SH-SY5Y (cell line): ENCODE data around the gene ALPL.

Source experiments
- GATA2 ChIP-seq: IDR thresholded peaks from 2 replicates; pipeline ENCODE4 v1.6.1; 2011; ENCODE audit warnings: mild to moderate bottlenecking, low read depth, low read length
- GATA3 ChIP-seq: IDR thresholded peaks from 2 replicates; pipeline ENCODE4 v1.6.1; 2011; ENCODE audit warnings: low read depth, mild to moderate bottlenecking, low read length, moderate library complexity

GRCh38 chr1:21586846-21587601 is 77.8 kb downstream of the ALPL start:
- TF ChIP-seq GATA2 (no peak), GATA3 (no peak)
